PC-9 (cell line): Measurements from ENCODE around the gene INTS1. TPM values are rescaled to one million over a fixed set of nuclear protein-coding genes. Genes with fewer than 3 reads are reported as not detected.

ENCODE experiments used
- BruUV-seq: library from RNA; stranded (reverse); fragments of 400-500 nt; replicated peaks from 2 replicates; lab custom pipeline; 2021; lab: Mats Ljungman, UMichigan
- CTCF ChIA-PET: fragments of 300-600 bp; sonication (Branson Sonifier 250); formaldehyde crosslinking; loops from one replicate; lab custom pipeline; 2022; ENCODE audit warnings: antibody characterized with exemption; lab: Charles Lee
- POLR2A ChIA-PET: fragments of 300-600 bp; sonication (Branson Sonifier 250); formaldehyde crosslinking; loops from one replicate; lab custom pipeline; 2022; ENCODE audit warnings: antibody characterized with exemption; ENCODE audit not compliant: unreplicated experiment; lab: Charles Lee
- DNase-seq, 2 experiments: peaks; one replicate each; pipeline versions ENCODE4 v3.0.0 to v3.0.0-alpha.2; 2015 to 2022; ENCODE audit warnings: mixed read lengths in 1 of 2
- H2AFZ ChIP-seq: fragments of 200-600 bp; sonication (generic); 2 replicates; pipeline ENCODE4 v1.8.1; 2017; ENCODE audit warnings: antibody characterized with exemption
- H3F3A ChIP-seq: fragments of 200-600 bp; sonication (generic); 2 replicates; pipeline ENCODE4 v1.8.1; 2017; ENCODE audit warnings: antibody characterized with exemption, mild to moderate bottlenecking, low read depth; ENCODE audit not compliant: insufficient read depth
- H3K27ac ChIP-seq: fragments of 200-600 bp; sonication (generic); 2 replicates; pipeline ENCODE4 v1.6.1; 2016; ENCODE audit warnings: mixed run types
- H3K27me3 ChIP-seq: fragments of 200-600 bp; sonication (generic); 2 replicates; pipeline ENCODE4 v1.6.1; 2016; ENCODE audit warnings: low read depth, mixed run types; ENCODE audit not compliant: insufficient read depth
- H3K36me3 ChIP-seq: fragments of 200-600 bp; sonication (generic); 2 replicates; pipeline ENCODE4 v1.6.1; 2016; ENCODE audit warnings: low read depth, mixed run types
- H3K4me1 ChIP-seq: fragments of 200-600 bp; sonication (generic); replicated peaks from 2 replicates; pipeline ENCODE4 v1.6.1; 2016; ENCODE audit warnings: mixed run types; ENCODE audit not compliant: insufficient read depth
- H3K4me2 ChIP-seq: fragments of 200-600 bp; sonication (generic); 2 replicates; pipeline ENCODE4 v1.6.1; 2017; ENCODE audit warnings: mixed run types
- H3K4me3 ChIP-seq: fragments of 200-600 bp; sonication (generic); 2 replicates; pipeline ENCODE4 v1.6.1; 2016; ENCODE audit warnings: mixed run types
- H3K79me2 ChIP-seq: fragments of 200-600 bp; sonication (generic); 2 replicates; pipeline ENCODE4 v1.6.1; 2017; ENCODE audit warnings: low read depth, mixed run types
- H3K9me2 ChIP-seq: fragments of 200-600 bp; sonication (generic); 2 replicates; pipeline ENCODE4 v1.8.1; 2017; ENCODE audit warnings: mild to moderate bottlenecking; ENCODE audit not compliant: insufficient read depth
- H3K9me3 ChIP-seq: fragments of 200-600 bp; sonication (generic); 2 replicates; pipeline ENCODE4 v1.8.1; 2016; ENCODE audit warnings: low read depth; ENCODE audit not compliant: insufficient read depth
- H4K20me1 ChIP-seq: fragments of 200-600 bp; sonication (generic); 2 replicates; pipeline ENCODE4 v1.8.1; 2017; ENCODE audit not compliant: insufficient read depth
- EZH2 ChIP-seq: fragments of 200-600 bp; sonication (generic); IDR thresholded peaks from 2 replicates; pipeline ENCODE4 v1.8.0; 2017; ENCODE audit warnings: antibody characterized with exemption, low read depth
- intact Hi-C: fragments of 100-400 bp; cut with micrococcal nuclease; formaldehyde crosslinking; loops from one replicate; pipeline ENCODE4 v1.10.0; 2022; ENCODE audit not compliant: unreplicated experiment
- total RNA-seq: library from RNA; stranded (reverse); gene quantifications from 2 replicates; pipeline ENCODE4 v1.2.3, GENCODE V29; 2021
- TF ChIP-seq, protein P1 (sequence below): fragments of 200-600 bp; sonication (generic); conservative IDR thresholded peaks from 2 replicates; pipeline ENCODE4 v1.6.1; 2017; ENCODE audit warnings: mixed run types, antibody characterized with exemption, mild to moderate bottlenecking, moderate library complexity

INTS1 gene
- total RNA-seq, 1 experiment from 2014 or later: 124 TPM

DNA sequence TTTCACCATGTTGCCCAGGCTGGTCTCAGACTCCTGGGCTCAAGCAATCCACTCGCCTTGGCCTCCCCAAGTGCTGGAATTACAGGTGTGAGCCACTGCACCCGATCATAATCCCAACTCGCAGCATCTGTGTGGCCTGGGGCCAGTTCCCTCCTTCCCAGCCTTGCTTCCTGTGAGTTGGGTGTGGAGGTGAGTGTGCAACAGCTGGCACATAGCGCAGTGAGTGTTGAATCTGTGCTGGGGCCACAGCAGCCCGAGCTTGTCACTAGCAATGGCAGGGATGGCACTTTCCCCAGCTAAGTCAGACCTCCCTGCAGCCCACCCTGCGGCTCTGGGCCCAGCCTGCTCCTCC lies 39.6 kb upstream of the INTS1 start:
- TF ChIP-seq EZH2: no peak
- TF ChIP-seq, protein P1, sequence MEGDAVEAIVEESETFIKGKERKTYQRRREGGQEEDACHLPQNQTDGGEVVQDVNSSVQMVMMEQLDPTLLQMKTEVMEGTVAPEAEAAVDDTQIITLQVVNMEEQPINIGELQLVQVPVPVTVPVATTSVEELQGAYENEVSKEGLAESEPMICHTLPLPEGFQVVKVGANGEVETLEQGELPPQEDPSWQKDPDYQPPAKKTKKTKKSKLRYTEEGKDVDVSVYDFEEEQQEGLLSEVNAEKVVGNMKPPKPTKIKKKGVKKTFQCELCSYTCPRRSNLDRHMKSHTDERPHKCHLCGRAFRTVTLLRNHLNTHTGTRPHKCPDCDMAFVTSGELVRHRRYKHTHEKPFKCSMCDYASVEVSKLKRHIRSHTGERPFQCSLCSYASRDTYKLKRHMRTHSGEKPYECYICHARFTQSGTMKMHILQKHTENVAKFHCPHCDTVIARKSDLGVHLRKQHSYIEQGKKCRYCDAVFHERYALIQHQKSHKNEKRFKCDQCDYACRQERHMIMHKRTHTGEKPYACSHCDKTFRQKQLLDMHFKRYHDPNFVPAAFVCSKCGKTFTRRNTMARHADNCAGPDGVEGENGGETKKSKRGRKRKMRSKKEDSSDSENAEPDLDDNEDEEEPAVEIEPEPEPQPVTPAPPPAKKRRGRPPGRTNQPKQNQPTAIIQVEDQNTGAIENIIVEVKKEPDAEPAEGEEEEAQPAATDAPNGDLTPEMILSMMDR: no peak
- no peak overlapping the region for H3K27ac ChIP-seq
- H3K9me3 ChIP-seq: no peaks in the 10 kb centered on the region
- no peak overlapping the region for H2AFZ ChIP-seq
- peaks cover 47% of the 10 kb centered on the region for H3F3A ChIP-seq
- no peaks in the 10 kb centered on the region for H3K4me1 ChIP-seq
- ChIA-PET POLR2A (no interaction called here), CTCF (interaction anchor here (0.6 kb wide), 1 partner anchor 352 kb away, joined by 7 read pairs; no protein-coding TSS in a partner anchor)
- intact Hi-C loops: no loop called here
- no peaks in the 10 kb centered on the region for H3K36me3 ChIP-seq
- no peaks in the 10 kb centered on the region for H3K9me2 ChIP-seq
- peaks cover 15% of the 10 kb centered on the region for H3K79me2 ChIP-seq
- no peak overlapping the region for H3K4me2 ChIP-seq
- H4K20me1 ChIP-seq: peaks cover 55% of the 10 kb centered on the region
- BruUV-seq: no TSS peak
- H3K4me3 ChIP-seq: no peak overlapping the region
- no peaks in the 10 kb centered on the region for H3K27me3 ChIP-seq
- no peak for DNase-seq

DNA sequence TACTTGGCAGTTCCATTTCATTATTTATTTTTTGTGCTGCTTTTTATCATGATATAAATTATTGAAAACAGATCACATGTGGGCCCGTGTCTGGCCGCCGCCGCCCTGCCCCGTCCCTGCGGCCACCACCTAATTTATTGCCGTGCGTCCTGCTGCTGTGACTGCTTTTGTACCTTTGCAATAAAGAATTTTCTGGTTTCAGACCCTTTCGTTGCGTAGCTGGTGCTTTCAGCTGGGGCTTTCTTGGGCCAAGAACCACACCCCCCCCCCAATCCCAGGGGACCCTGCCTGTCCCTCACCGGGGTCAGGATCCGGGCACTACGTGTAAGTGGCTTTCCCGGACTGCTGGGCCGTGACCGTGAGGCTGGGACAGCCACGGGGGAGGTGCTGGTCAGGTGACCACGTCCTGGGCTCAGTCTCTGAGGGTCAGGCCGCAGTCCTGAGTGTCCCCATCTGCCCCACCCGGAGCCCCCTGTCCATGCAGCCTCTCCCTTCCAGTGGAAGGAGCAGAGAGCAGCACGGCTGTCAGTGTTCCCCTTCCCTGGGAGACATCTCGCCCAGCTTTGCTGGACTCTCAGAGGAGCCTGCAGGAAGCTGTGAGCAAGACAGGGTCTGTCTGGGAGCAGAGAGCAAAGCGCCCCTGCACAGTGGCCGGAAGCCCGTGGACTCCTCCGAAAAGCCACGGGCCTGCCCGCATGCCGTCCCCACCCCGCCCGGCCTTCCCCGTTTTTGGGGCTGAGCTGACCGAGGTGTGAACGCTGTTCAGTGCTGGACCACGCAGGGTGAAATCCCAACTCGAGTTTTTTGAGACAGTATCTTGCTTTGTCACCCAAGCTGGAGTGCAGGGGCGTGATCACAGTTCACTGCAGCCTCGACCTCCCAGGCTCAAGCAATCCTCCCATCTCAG lies 38.9 kb upstream of the INTS1 start:
- DNase-seq: no peak
- Histone ChIP-seq H3K27ac (no peak overlapping the region), H3K4me2 (no peak overlapping the region), H3K79me2 (peaks cover 22% of the 10 kb centered on the region), H3K4me3 (no peak overlapping the region), H3K36me3 (0 out of 2 replicates have a peak, but pooled peaks cover under 1% of the 10 kb centered on the region), H4K20me1 (peaks cover 57% of the 10 kb centered on the region), H2AFZ (no peak overlapping the region), H3K9me2 (no peaks in the 10 kb centered on the region), H3K27me3 (no peaks in the 10 kb centered on the region), H3F3A (peaks cover 47% of the 10 kb centered on the region), H3K9me3 (no peaks in the 10 kb centered on the region), H3K4me1 (peaks cover under 1% of the 10 kb centered on the region; the same call in 1 of the 2 replicates)
- CTCF ChIA-PET: interaction anchor here (0.6 kb wide), 1 partner anchor 352 kb away, joined by 7 read pairs; no protein-coding TSS in a partner anchor
- intact Hi-C loops: no loop called here
- no peak for TF ChIP-seq EZH2
- TF ChIP-seq, protein P1: no peak
- TSS peak; percentile 17 for BruUV-seq
- POLR2A ChIA-PET: no interaction called here

DNA sequence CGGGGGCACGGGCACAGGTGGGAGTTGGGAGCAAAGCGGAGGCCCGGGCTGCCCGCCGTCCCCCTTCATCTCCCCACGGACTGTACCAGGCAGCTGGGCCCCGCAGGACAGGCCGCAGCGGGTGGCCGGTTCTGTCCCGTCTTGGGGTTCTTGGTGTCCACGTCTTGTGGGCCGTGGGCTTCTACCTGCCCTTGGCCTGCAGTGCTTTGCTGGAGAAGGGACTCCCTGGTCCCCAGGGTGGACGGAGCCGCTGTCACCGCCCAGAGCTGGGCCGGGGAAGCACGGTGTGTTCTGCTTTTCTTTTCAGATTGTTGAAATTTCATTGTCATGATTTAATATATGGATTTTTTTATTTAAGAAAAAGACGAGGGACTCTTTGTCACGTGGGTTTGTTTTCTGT lies 38.1 kb upstream of the INTS1 start:
- H3K27me3 ChIP-seq: no peaks in the 10 kb centered on the region
- H3K9me3 ChIP-seq: no peaks in the 10 kb centered on the region
- H3K4me1 ChIP-seq: peaks cover 8% of the 10 kb centered on the region
- peaks cover 47% of the 10 kb centered on the region for H3F3A ChIP-seq
- no peak for DNase-seq
- no peak overlapping the region for H3K4me3 ChIP-seq
- no TSS peak for BruUV-seq
- intact Hi-C loops: no loop called here
- TF ChIP-seq EZH2: no peak
- TF ChIP-seq, protein P1: no peak
- H3K36me3 ChIP-seq: peaks cover 5% of the 10 kb centered on the region; the same call in 1 of the 2 replicates
- no peaks in the 10 kb centered on the region for H3K9me2 ChIP-seq
- peaks cover 64% of the 10 kb centered on the region for H4K20me1 ChIP-seq
- H3K4me2 ChIP-seq: no peak overlapping the region
- H3K27ac ChIP-seq: no peak overlapping the region
- H2AFZ ChIP-seq: no peak overlapping the region
- peaks cover 30% of the 10 kb centered on the region for H3K79me2 ChIP-seq
- ChIA-PET CTCF (interaction anchor here (0.5 kb wide), 1 partner anchor 25 kb away, joined by 3 read pairs; no protein-coding TSS in a partner anchor), POLR2A (no interaction called here)
